ENCODE data around the gene AHRR.
"Not testable (repeated sequence)": the region's sequence is repeated elsewhere in the genome, so short reads cannot be mapped to it uniquely, and the experiment has no call there.

The AHRR gene

DNA sequence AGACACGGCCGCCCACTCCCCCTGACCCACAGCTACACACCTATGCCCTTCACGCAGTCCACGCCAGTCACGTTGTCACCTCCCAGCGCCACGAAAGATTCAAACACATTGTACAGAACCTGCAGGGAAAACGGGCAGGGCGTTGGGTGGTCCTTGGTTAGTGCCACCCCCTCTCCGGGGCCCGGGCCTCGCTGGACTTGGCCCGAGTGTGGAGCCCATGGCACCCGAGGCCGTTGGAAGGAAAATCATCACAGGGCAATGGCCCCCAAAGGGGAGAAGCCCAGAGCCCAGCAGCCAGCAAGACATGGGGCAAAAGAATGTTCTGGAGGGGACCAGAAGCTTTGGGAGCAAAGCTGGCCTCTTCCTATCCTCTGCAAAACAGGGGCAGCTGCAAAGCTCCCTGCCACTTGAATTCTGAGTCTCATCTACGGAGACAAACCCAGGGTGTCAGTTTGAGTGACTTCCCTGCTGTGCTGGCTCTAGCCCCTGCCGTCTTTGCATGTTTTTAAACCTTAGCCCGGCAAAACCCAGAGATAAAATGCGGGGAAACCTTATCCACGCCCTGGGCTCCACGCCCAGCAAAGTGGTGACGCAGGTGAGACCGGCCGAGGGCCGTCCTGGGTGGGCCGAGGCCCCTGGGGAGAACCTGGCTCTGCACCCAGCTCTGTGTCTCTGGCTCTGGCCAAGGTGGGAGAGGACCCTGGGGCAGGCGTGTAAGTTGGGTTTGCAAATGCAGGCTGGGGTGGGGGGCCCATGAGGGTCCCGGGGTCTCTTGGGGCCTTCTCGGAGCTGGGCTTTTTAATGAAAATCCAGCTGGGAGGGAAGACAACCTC lies 163.8 kb downstream of the AHRR start:
- DNase-seq (ENCODE audit: low read depth in 3 of 3, low spot score in 1 of 3) = no peak

DNA sequence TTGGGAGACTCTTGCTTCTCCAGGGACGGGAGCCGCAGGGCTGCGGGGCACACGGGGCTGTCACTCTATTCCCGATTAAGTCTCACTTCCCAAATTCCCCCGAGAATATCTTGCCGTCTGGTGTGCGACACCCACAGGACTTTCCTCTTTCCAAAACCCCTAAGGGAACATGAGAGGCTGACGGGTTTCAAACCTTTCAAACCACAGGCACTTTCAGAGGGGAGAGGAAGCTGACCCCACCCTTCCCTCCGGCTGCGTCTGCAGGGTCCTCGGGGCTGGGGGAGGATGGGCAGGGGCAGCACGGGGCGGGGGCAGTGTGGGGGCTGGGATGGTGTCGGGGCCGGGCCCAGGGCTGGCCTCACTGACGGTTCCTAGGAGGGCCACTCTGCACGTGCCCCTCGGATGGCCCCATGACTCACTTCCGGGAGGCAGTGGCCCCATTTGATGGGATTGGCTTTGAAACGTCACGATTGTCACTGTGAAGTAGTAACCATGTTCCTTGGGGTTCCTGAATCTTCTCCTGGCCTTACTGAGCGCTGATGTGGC lies 164.5 kb downstream of the AHRR start:
- no peak for DNase-seq (ENCODE audit: low read depth in 3 of 3, low spot score in 1 of 3)

DNA sequence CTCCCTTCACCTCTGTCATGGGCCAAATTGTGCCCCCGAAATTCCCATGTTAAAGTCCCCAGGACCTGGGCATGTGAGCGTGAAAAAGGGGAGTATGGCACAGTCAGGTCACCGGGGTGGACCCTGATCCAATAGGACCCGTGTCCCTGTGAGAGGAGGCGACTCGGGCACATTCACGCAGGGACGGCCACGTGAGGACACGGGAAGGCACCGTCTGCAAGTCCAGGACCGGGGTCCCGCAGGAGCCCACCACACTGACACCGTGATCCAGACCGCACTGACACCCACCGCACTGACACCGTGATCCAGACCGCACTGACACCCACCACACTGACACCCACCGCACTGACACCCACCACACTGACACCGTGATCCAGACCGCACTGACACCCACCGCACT lies 165.1 kb downstream of the AHRR start:
- DNase-seq (ENCODE audit: low read depth in 3 of 3, low spot score in 1 of 3) = not testable (repeated sequence)

Data from stimulated activated CD4-positive, alpha-beta T cell treated with anti-CD3 and anti-CD28 coated beads, TNF-alpha, amount 100 ng/mL, for 1 hour (primary cell).